GM23338 (cell line): Measurements from ENCODE around the gene DOP1A.

Experiments used
- CREB1 ChIP-seq: fragments of 250-450 bp; sonication (Bioruptor Pico); IDR thresholded peaks from 2 replicates; pipeline ENCODE4 v1.5.0; 2020; ENCODE audit warnings: low read depth, mild to moderate bottlenecking, moderate library complexity
- CTCF ChIP-seq, 2 experiments: fragments of 200-600 bp in 1 of 2; sonication (generic) in 1 of 2; conservative IDR thresholded peaks; 2 replicates each; pipeline versions ENCODE4 v1.5.1 to v1.6.1; 2016 to 2017; ENCODE audit warnings: antibody characterized with exemption in 2 of 2, low read depth in 2 of 2, mild to moderate bottlenecking in 2 of 2, moderate library complexity in 1 of 2
- ETS1 ChIP-seq: IDR thresholded peaks from 2 replicates; pipeline ENCODE4 v1.6.1; 2016; ENCODE audit warnings: antibody characterized with exemption
- EZH2 ChIP-seq: fragments of 200-600 bp; sonication (generic); IDR thresholded peaks from one replicate; pipeline ENCODE4 v1.8.0; 2017; ENCODE audit warnings: antibody characterized with exemption, mild to moderate bottlenecking, low read depth; ENCODE audit not compliant: unreplicated experiment
- EZH2phosphoT487 ChIP-seq: fragments of 200-600 bp; sonication (generic); IDR thresholded peaks from one replicate; pipeline ENCODE4 v1.8.1; 2018; ENCODE audit warnings: antibody characterized with exemption; ENCODE audit not compliant: unreplicated experiment
- POLR2AphosphoS5 ChIP-seq: IDR thresholded peaks from 2 replicates; pipeline ENCODE4 v1.6.1; 2016; ENCODE audit warnings: antibody characterized with exemption, low read depth
- STAT1 ChIP-seq: IDR thresholded peaks from one replicate; pipeline ENCODE4 v1.6.1; 2016; ENCODE audit warnings: antibody characterized with exemption; ENCODE audit not compliant: unreplicated experiment
- ZNF331 ChIP-seq: fragments of 250-450 bp; sonication (Bioruptor Pico); IDR thresholded peaks from 2 replicates; pipeline ENCODE4 v1.5.0; 2020; ENCODE audit warnings: low read depth, mild to moderate bottlenecking, moderate library complexity

- TF ChIP-seq POLR2AphosphoS5 (no peak), CREB1 (CRISPR knock-in tag) (no peak), ZNF331 (CRISPR knock-in tag) (no peak), CTCF (conservative IDR thresholded peaks at IDR 0.05; ENCODE audit: low read depth in 2 of 2) (no peak), ETS1 (no peak), EZH2phosphoT487 (no peak), EZH2 (no peak), STAT1 (no peak)
Observed at GRCh38 chr6:83152913-83153312, 85.4 kb downstream of the DOP1A start.
